CD4-positive, alpha-beta T cell (primary cell): Measurements from ENCODE around the gene ATP13A2. TPM values are rescaled to one million over a fixed set of nuclear protein-coding genes. Genes with fewer than 3 reads are reported as not detected.
"Not testable (repeated sequence)": the region's sequence is repeated elsewhere in the genome, so short reads cannot be mapped to it uniquely, and the experiment has no call there.

Experiments used
- ATAC-seq: fragments of 200-7000 bp; cut with Tn5 transposase; one replicate; pipeline ENCODE4 v1.10.0; 2022; ENCODE audit warnings: mild to moderate bottlenecking; ENCODE audit not compliant: poor library complexity
- CTCF ChIA-PET: fragments of 350-600 bp; sonication (Branson Sonifier 250); formaldehyde crosslinking; loops from one replicate; lab custom pipeline; 2021; ENCODE audit warnings: antibody characterized with exemption, inconsistent platforms; lab: Charles Lee
- POLR2A ChIA-PET: fragments of 350-600 bp; sonication (Branson Sonifier 250); formaldehyde crosslinking; loops from one replicate; lab custom pipeline; 2021; ENCODE audit warnings: antibody characterized with exemption, inconsistent platforms; lab: Charles Lee
- DNase-seq, 14 experiments: peaks; one replicate each; pipeline ENCODE4 v3.0.0-alpha.2; 2013 to 2020; ENCODE audit warnings: mixed read lengths in 2 of 14
- H3K27ac ChIP-seq, 2 donors: one replicate each; pipeline versions ENCODE4 v1.5.1 to v1.7.0; 2013; ENCODE audit warnings: low read length in 2 of 2, low read depth in 1 of 2, mild to moderate bottlenecking in 1 of 2
- H3K27me3 ChIP-seq, 2 experiments: 1 replicate in 1 of 2; 2 replicates in 1 of 2; pipeline versions ENCODE4 v1.6.1 to v1.7.0; 2013; ENCODE audit warnings: low read length in 2 of 2, control low read depth in 1 of 2, mild to moderate bottlenecking in 1 of 2, moderate library complexity in 1 of 2; ENCODE audit not compliant: insufficient read depth in 2 of 2, control insufficient read depth in 1 of 2
- H3K36me3 ChIP-seq: one replicate; pipeline ENCODE4 v1.6.1; 2013; ENCODE audit warnings: low read length, control low read depth; ENCODE audit not compliant: insufficient read depth
- H3K4me1 ChIP-seq: one replicate; pipeline ENCODE4 v1.6.1; 2013; ENCODE audit warnings: low read length, control low read depth; ENCODE audit not compliant: insufficient read depth
- H3K4me3 ChIP-seq: one replicate; pipeline ENCODE4 v1.5.1; 2013; ENCODE audit warnings: mild to moderate bottlenecking, low read length, moderate library complexity
- H3K9me3 ChIP-seq, 2 experiments: 1 replicate in 1 of 2; 2 replicates in 1 of 2; pipeline versions ENCODE4 v1.6.1 to v1.7.0; 2013; ENCODE audit warnings: low read length in 2 of 2, mild to moderate bottlenecking in 2 of 2, control low read depth in 1 of 2, moderate library complexity in 1 of 2; ENCODE audit not compliant: control insufficient read depth in 1 of 2, insufficient read depth in 1 of 2
- H3K27ac Mint-ChIP-seq: one replicate; pipeline ENCODE4 v1.8.0; 2020; ENCODE audit warnings: mixed read lengths
- H3K27me3 Mint-ChIP-seq: one replicate; pipeline ENCODE4 v1.8.0; 2021; ENCODE audit warnings: mixed read lengths
- H3K36me3 Mint-ChIP-seq: one replicate; pipeline ENCODE4 v1.8.0; 2021; ENCODE audit warnings: low read depth, mixed read lengths
- H3K4me1 Mint-ChIP-seq: one replicate; pipeline ENCODE4 v1.8.0; 2021; ENCODE audit warnings: low read depth, mixed read lengths
- H3K4me3 Mint-ChIP-seq: one replicate; pipeline ENCODE4 v1.8.0; 2020; ENCODE audit warnings: mild to moderate bottlenecking, mixed read lengths
- H3K9me3 Mint-ChIP-seq: one replicate; pipeline ENCODE4 v1.8.0; 2020; ENCODE audit warnings: mixed read lengths
- intact Hi-C, 2 experiments: fragments of 100-400 bp; cut with DNase I in 1 of 2; cut with micrococcal nuclease in 1 of 2; formaldehyde crosslinking; loops; one replicate each; pipeline versions ENCODE4 v1.15.1 to v1.9.0; 2023 to 2025; cut with DNase I, micrococcal nuclease
- total RNA-seq, 174 experiments: library from RNA in 2 of 174; stranded (reverse) in 2 of 174; gene quantifications; one replicate each; pipeline ENCODE4 v1.2.3 and lab custom pipeline; 2021 to 2026
- TF ChIP-seq, protein P1 (sequence below): fragments of 200-600 bp; IDR thresholded peaks from one replicate; pipeline ENCODE4 v1.8.0; 2022; ENCODE audit warnings: antibody characterized with exemption, mild to moderate bottlenecking

ATP13A2 gene
- total RNA-seq, 2 experiments from 2014 or later = 27.0 to 30.6 TPM

GRCh38 chr1:16956775-16957174, 55.0 kb downstream of the ATP13A2 start:
- H3K4me3 Mint-ChIP-seq = no peak overlapping the region
- no peak overlapping the region for H3K27ac Mint-ChIP-seq
- H3K36me3 Mint-ChIP-seq = no peaks in the 10 kb centered on the region
- Histone ChIP-seq H3K4me3 (no peak overlapping the region), H3K36me3 (peaks cover 7% of the 10 kb centered on the region), H3K4me1 (peaks cover 18% of the 10 kb centered on the region), H3K9me3 (no peaks in the 10 kb centered on the region), H3K27me3 (no peaks in the 10 kb centered on the region), H3K27ac (no peak overlapping the region)
- no peaks in the 10 kb centered on the region for H3K27me3 Mint-ChIP-seq
- ChIA-PET CTCF (no interaction called here), POLR2A (no interaction called here)
- ATAC-seq (no peak), DNase-seq (no peak)
- TF ChIP-seq, protein P1, sequence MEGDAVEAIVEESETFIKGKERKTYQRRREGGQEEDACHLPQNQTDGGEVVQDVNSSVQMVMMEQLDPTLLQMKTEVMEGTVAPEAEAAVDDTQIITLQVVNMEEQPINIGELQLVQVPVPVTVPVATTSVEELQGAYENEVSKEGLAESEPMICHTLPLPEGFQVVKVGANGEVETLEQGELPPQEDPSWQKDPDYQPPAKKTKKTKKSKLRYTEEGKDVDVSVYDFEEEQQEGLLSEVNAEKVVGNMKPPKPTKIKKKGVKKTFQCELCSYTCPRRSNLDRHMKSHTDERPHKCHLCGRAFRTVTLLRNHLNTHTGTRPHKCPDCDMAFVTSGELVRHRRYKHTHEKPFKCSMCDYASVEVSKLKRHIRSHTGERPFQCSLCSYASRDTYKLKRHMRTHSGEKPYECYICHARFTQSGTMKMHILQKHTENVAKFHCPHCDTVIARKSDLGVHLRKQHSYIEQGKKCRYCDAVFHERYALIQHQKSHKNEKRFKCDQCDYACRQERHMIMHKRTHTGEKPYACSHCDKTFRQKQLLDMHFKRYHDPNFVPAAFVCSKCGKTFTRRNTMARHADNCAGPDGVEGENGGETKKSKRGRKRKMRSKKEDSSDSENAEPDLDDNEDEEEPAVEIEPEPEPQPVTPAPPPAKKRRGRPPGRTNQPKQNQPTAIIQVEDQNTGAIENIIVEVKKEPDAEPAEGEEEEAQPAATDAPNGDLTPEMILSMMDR = no peak
- no peaks in the 10 kb centered on the region for H3K9me3 Mint-ChIP-seq
- H3K4me1 Mint-ChIP-seq = peaks cover 9% of the 10 kb centered on the region
- intact Hi-C loops = loop anchor here in 1 of 2 experiments (5.0 to 10.0 kb wide), 2 partner anchors 34 to 232 kb away; partner anchors contain the start of gene CROCC

GRCh38 chr1:16955186-16955585, 56.5 kb downstream of the ATP13A2 start:
- ATAC-seq = no peak
- intact Hi-C loops = loop anchor here in 1 of 2 experiments (5.0 to 10.0 kb wide), 2 partner anchors 33 to 230 kb away; partner anchors contain the start of gene CROCC
- CTCF ChIA-PET = no interaction called here

GRCh38 chr1:16954579-16954978, 57.1 kb downstream of the ATP13A2 start:
- DNase-seq (no peak), ATAC-seq (no peak)
- Mint-ChIP-seq H3K4me1 (peaks cover 4% of the 10 kb centered on the region), H3K27ac (no peak overlapping the region), H3K36me3 (peaks cover 4% of the 10 kb centered on the region), H3K4me3 (no peak overlapping the region), H3K9me3 (no peaks in the 10 kb centered on the region), H3K27me3 (no peaks in the 10 kb centered on the region)
- H3K27me3 ChIP-seq = no peaks in the 10 kb centered on the region
- H3K4me1 ChIP-seq = peaks cover 7% of the 10 kb centered on the region
- H3K27ac ChIP-seq = no peak overlapping the region
- intact Hi-C loops = loop anchor here in 1 of 2 experiments (5.0 to 10.0 kb wide), 2 partner anchors 230 to 283 kb away; no protein-coding TSS in a partner anchor
- ChIA-PET POLR2A (no interaction called here), CTCF (no interaction called here)
- TF ChIP-seq, protein P1 = no peak
- H3K36me3 ChIP-seq = peaks cover 7% of the 10 kb centered on the region
- H3K9me3 ChIP-seq = no peaks in the 10 kb centered on the region
- H3K4me3 ChIP-seq = no peak overlapping the region

More at GRCh38 chr1:16955186-16955585, 56.5 kb downstream of the ATP13A2 start:
- Histone ChIP-seq H3K27ac (no peak overlapping the region), H3K36me3 (peaks cover 7% of the 10 kb centered on the region), H3K4me3 (no peak overlapping the region), H3K4me1 (peaks cover 9% of the 10 kb centered on the region), H3K9me3 (no peaks in the 10 kb centered on the region), H3K27me3 (no peaks in the 10 kb centered on the region)
- TF ChIP-seq, protein P1 = no peak
- H3K27ac Mint-ChIP-seq = no peak overlapping the region
- H3K36me3 Mint-ChIP-seq = peaks cover 4% of the 10 kb centered on the region
- POLR2A ChIA-PET = no interaction called here
- H3K4me1 Mint-ChIP-seq = peaks cover 5% of the 10 kb centered on the region
- no peaks in the 10 kb centered on the region for H3K27me3 Mint-ChIP-seq
- H3K9me3 Mint-ChIP-seq = no peaks in the 10 kb centered on the region
- no peak overlapping the region for H3K4me3 Mint-ChIP-seq
- DNase-seq = no peak

DNA sequence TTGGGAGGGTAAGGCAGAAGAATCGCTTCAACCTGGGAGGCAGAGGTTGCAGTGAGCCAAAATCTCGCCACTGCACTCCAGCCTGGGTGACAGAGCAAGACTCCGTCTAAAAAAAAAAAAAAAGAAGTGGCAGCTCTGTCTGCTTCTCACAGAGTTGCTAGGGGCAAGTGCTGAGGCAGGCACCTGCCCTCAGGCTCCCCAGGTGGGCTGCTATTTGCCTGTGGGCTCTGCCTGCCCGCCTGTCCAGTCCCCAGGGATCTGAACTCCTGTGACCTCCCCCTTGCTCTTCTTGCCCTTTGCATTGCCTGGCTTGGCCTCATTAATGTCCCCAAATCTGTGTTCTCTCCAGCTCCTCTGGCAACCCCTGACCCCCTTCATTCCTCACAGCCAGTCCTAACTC, 59.4 kb downstream of the ATP13A2 start:
- not testable (repeated sequence) for H3K27ac Mint-ChIP-seq, H3K27me3 Mint-ChIP-seq, H3K36me3 ChIP-seq, H3K4me1 Mint-ChIP-seq, H3K27ac ChIP-seq, H3K36me3 Mint-ChIP-seq, H3K4me3 Mint-ChIP-seq, H3K9me3 Mint-ChIP-seq, DNase-seq, ATAC-seq, H3K27me3 ChIP-seq, H3K9me3 ChIP-seq, H3K4me1 ChIP-seq, H3K4me3 ChIP-seq
- intact Hi-C loops = loop anchor here in 1 of 2 experiments (5.0 to 10.0 kb wide), 2 partner anchors 228 to 285 kb away; no protein-coding TSS in a partner anchor
- CTCF ChIA-PET = interaction anchor here (0.6 to 2.0 kb wide), 8 partner anchors 8 to 106 kb away, joined by 3 to 24 read pairs (median 3); no protein-coding TSS in a partner anchor
- POLR2A ChIA-PET = interaction anchor here (0.9 to 1.5 kb wide), 7 partner anchors 9 to 340 kb away, joined by 3 to 7 read pairs (median 4); no protein-coding TSS in a partner anchor

DNA sequence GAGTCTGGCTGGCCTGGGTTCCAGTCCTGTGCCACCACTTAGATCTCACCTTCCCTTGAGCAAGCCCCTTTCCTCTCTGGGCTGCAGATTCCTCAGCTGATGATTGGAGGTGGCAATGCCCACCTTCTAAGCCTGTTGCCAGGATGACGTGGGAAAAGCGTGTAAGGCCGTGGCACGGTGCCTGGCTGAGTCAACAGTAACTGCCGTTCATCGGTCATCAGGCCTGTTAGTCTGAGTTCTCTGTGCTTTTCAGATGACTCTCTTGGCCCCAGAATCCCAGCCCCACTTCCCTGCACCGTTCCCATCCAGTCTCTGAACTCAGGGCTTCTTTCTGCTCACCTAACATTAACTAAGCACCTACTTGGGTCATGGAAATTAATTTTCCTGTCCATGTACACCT, 62.7 kb downstream of the ATP13A2 start:
- H3K36me3 ChIP-seq = peaks cover 11% of the 10 kb centered on the region
- H3K9me3 Mint-ChIP-seq, CTCF ChIA-PET, intact Hi-C loops, POLR2A ChIA-PET, DNase-seq, H3K27ac ChIP-seq, H3K4me3 Mint-ChIP-seq, H3K27me3 ChIP-seq, H3K9me3 ChIP-seq, H3K4me3 ChIP-seq, H3K27me3 Mint-ChIP-seq, H3K4me1 ChIP-seq, H3K27ac Mint-ChIP-seq, H3K4me1 Mint-ChIP-seq, ATAC-seq: not testable (repeated sequence)
- peaks cover 24% of the 10 kb centered on the region for H3K36me3 Mint-ChIP-seq
